Tibial nerve (tissue), 4 donors: Measurements from ENCODE around the gene GPR15LG. TPM values are rescaled to one million over a fixed set of nuclear protein-coding genes. Genes with fewer than 3 reads are reported as not detected.

ENCODE experiments used
- DNase-seq, 2 donors: peaks; one replicate each; pipeline ENCODE4 v3.0.0-alpha.2; 2019; ENCODE audit warnings: low spot score in 2 of 2
- H3K27ac ChIP-seq, 4 donors: fragments of 200-600 bp; sonication (generic) in 3 of 4; one replicate each; pipeline ENCODE4 v1.5.1; 2017 to 2019; ENCODE audit warnings: mild to moderate bottlenecking in 1 of 4
- H3K27me3 ChIP-seq, 2 donors: fragments of 200-600 bp; sonication (generic) in 1 of 2; one replicate each; pipeline versions ENCODE4 v1.5.1 to v1.6.0; 2017 to 2019
- H3K36me3 ChIP-seq, 3 donors: fragments of 200-600 bp; sonication (generic); one replicate each; pipeline ENCODE4 v1.5.1; 2018 to 2019
- H3K4me1 ChIP-seq, 4 donors: fragments of 200-600 bp; sonication (generic) in 3 of 4; one replicate each; pipeline ENCODE4 v1.5.1; 2017 to 2019
- H3K4me3 ChIP-seq, 4 donors: fragments of 200-600 bp; sonication (generic) in 3 of 4; one replicate each; pipeline ENCODE4 v1.5.1; 2017 to 2019; ENCODE audit warnings: mild to moderate bottlenecking in 1 of 4, moderate library complexity in 1 of 4
- H3K9me3 ChIP-seq, 4 donors: fragments of 200-600 bp; sonication (generic) in 3 of 4; one replicate each; pipeline ENCODE4 v1.5.1; 2017 to 2019
- CTCF ChIP-seq, 5 experiments: fragments of 200-600 bp in 3 of 5; fragments of 450-650 bp in 2 of 5; sonication (generic) in 3 of 5; IDR thresholded peaks; one replicate each; pipeline ENCODE4 v1.5.1; 2016 to 2019; ENCODE audit warnings: antibody characterized with exemption in 5 of 5, mild to moderate bottlenecking in 3 of 5, moderate library complexity in 2 of 5
- EP300 ChIP-seq, 2 donors: sonication (generic); formaldehyde crosslinking; IDR thresholded peaks; one replicate each; pipeline ENCODE4 v1.6.1; 2017; ENCODE audit warnings: antibody characterized with exemption in 2 of 2, mild to moderate bottlenecking in 1 of 2
- POLR2A ChIP-seq, 2 donors: fragments of 450-650 bp; IDR thresholded peaks; one replicate each; pipeline ENCODE4 v1.6.1; 2017; ENCODE audit warnings: antibody characterized with exemption in 2 of 2, mild to moderate bottlenecking in 2 of 2, moderate library complexity in 2 of 2
- WGBS, 2 donors: methylation state at CpG; one replicate each; pipeline ENCODE4 v1.1.5; 2018; 5-methylcytosine and 5-hydroxymethylcytosine counted together
- total RNA-seq, 4 donors: library from RNA; depleted of rRNA; stranded (reverse); fragments of >200 nt; gene quantifications; one replicate each; pipeline ENCODE4 v1.1.0, GENCODE V29; 2016

GPR15LG gene
- total RNA-seq, 4 donors from 2014 or later: not detected

GRCh38 chr10:84172467-84173356 lies 889 bp upstream of the GPR15LG start:
- TF ChIP-seq CTCF (IDR thresholded peaks at IDR 0.05): no peak
- no peak for TF ChIP-seq EP300 (IDR thresholded peaks at IDR 0.05)
- TF ChIP-seq POLR2A (IDR thresholded peaks at IDR 0.05): no peak
- no peaks in the 10 kb centered on the region for H3K36me3 ChIP-seq
- DNase-seq: no peak
- no peak overlapping the region for H3K4me3 ChIP-seq
- H3K9me3 ChIP-seq: no peaks in the 10 kb centered on the region
- H3K27ac ChIP-seq: no peak overlapping the region
- WGBS, 2 donors: 87 to 89% methylated on average over 9 of the region's 9 CpGs
- no peaks in the 10 kb centered on the region for H3K4me1 ChIP-seq
- no peaks in the 10 kb centered on the region for H3K27me3 ChIP-seq

GRCh38 chr10:84175436-84175835 lies 1.8 kb downstream of the GPR15LG start:
- Histone ChIP-seq H3K27ac (no peak overlapping the region), H3K9me3 (no peaks in the 10 kb centered on the region), H3K4me3 (no peak overlapping the region), H3K4me1 (no peaks in the 10 kb centered on the region), H3K36me3 (no peaks in the 10 kb centered on the region), H3K27me3 (no peaks in the 10 kb centered on the region)
- WGBS, 2 donors: 82 to 91% methylated on average over 6 of the region's 6 CpGs
- DNase-seq: no peak
- TF ChIP-seq CTCF (IDR thresholded peaks at IDR 0.05): no peak
- TF ChIP-seq POLR2A (IDR thresholded peaks at IDR 0.05): no peak
- no peak for TF ChIP-seq EP300 (IDR thresholded peaks at IDR 0.05)

GRCh38 chr10:84176351-84176750 lies 2.8 kb downstream of the GPR15LG start:
- WGBS, 2 donors: 74 to 86% methylated on average over 4 of the region's 4 CpGs
- no peak for DNase-seq
- H3K4me3 ChIP-seq: no peak overlapping the region
- TF ChIP-seq CTCF (IDR thresholded peaks at IDR 0.05): no peak
- H3K4me1 ChIP-seq: no peaks in the 10 kb centered on the region
- no peaks in the 10 kb centered on the region for H3K27me3 ChIP-seq
- H3K36me3 ChIP-seq: no peaks in the 10 kb centered on the region
- no peak overlapping the region for H3K27ac ChIP-seq
- no peaks in the 10 kb centered on the region for H3K9me3 ChIP-seq

GRCh38 chr10:84176836-84177474 lies 3.4 kb downstream of the GPR15LG start:
- no peaks in the 10 kb centered on the region for H3K27me3 ChIP-seq
- H3K4me3 ChIP-seq: no peak overlapping the region
- no peaks in the 10 kb centered on the region for H3K9me3 ChIP-seq
- H3K36me3 ChIP-seq: no peaks in the 10 kb centered on the region
- TF ChIP-seq POLR2A (IDR thresholded peaks at IDR 0.05) (no peak), EP300 (IDR thresholded peaks at IDR 0.05) (no peak), CTCF (IDR thresholded peaks at IDR 0.05) (no peak)
- DNase-seq: no peak
- no peaks in the 10 kb centered on the region for H3K4me1 ChIP-seq
- 78 to 84% methylated on average over 4 of the region's 4 CpGs for WGBS, 2 donors
- H3K27ac ChIP-seq: no peak overlapping the region

- TF ChIP-seq EP300 (IDR thresholded peaks at IDR 0.05) (no peak), CTCF (IDR thresholded peaks at IDR 0.05) (no peak)
- Histone ChIP-seq H3K4me1 (no peaks in the 10 kb centered on the region), H3K27ac (no peak overlapping the region), H3K9me3 (no peaks in the 10 kb centered on the region), H3K27me3 (no peaks in the 10 kb centered on the region), H3K4me3 (no peak overlapping the region), H3K36me3 (no peaks in the 10 kb centered on the region)
- WGBS, 2 donors: 63 to 75% methylated on average over 7 to 8 of the region's 8 CpGs
- no peak for DNase-seq
Measured at GRCh38 chr10:84177541-84178141, 4.0 kb downstream of the GPR15LG start.
